Effector memory CD8-positive, alpha-beta T cell (primary cell): ENCODE measurements around the gene SDK1.

Source experiments
- ATAC-seq: fragments of 150-1000 bp; cut with Tn5 transposase; replicated peaks from 2 replicates; pipeline ENCODE4 v1.10.0; 2021; ENCODE audit warnings: mild to moderate bottlenecking, moderate library complexity
- DNase-seq, 3 experiments: peaks; one replicate each; pipeline ENCODE4 v3.0.0; 2021
- H3K27ac Mint-ChIP-seq, 2 donors: one replicate each; pipeline ENCODE4 v1.8.0; 2022; ENCODE audit warnings: mild to moderate bottlenecking in 2 of 2, mixed read lengths in 2 of 2, moderate library complexity in 2 of 2
- H3K27me3 Mint-ChIP-seq, 2 donors: one replicate each; pipeline ENCODE4 v1.8.0; 2022; ENCODE audit warnings: mixed read lengths in 2 of 2
- H3K36me3 Mint-ChIP-seq: one replicate; pipeline ENCODE4 v1.8.0; 2022; ENCODE audit warnings: mild to moderate bottlenecking, moderate library complexity, mixed read lengths; ENCODE audit not compliant: insufficient read depth
- H3K4me1 Mint-ChIP-seq, 2 donors: one replicate each; pipeline ENCODE4 v1.8.0; 2022; ENCODE audit warnings: low read depth in 2 of 2, mixed read lengths in 2 of 2
- H3K4me3 Mint-ChIP-seq, 2 donors: one replicate each; pipeline ENCODE4 v1.8.0; 2022; ENCODE audit warnings: mild to moderate bottlenecking in 2 of 2, mixed read lengths in 2 of 2, moderate library complexity in 2 of 2
- H3K9me3 Mint-ChIP-seq, 2 donors: one replicate each; pipeline ENCODE4 v1.8.0; 2022; ENCODE audit warnings: mixed read lengths in 2 of 2

SDK1 gene

GRCh38 chr7:4174016-4174415 is 873.0 kb downstream of the SDK1 start:
- Mint-ChIP-seq H3K27me3 (peaks cover 0 to 13% of the 10 kb centered on the region in 2 donors), H3K4me1 (no peaks in the 10 kb centered on the region), H3K9me3 (no peaks in the 10 kb centered on the region), H3K4me3 (no peak overlapping the region), H3K27ac (no peak overlapping the region), H3K36me3 (no peaks in the 10 kb centered on the region)
- no peak for DNase-seq
- ATAC-seq = no peak

GRCh38 chr7:4174451-4174850 is 873.4 kb downstream of the SDK1 start:
- Mint-ChIP-seq H3K27ac (no peak overlapping the region), H3K36me3 (no peaks in the 10 kb centered on the region), H3K27me3 (peaks cover 0 to 9% of the 10 kb centered on the region in 2 donors), H3K9me3 (no peaks in the 10 kb centered on the region), H3K4me1 (no peaks in the 10 kb centered on the region), H3K4me3 (no peak overlapping the region)
- ATAC-seq (no peak), DNase-seq (no peak)

- Mint-ChIP-seq H3K36me3 (no peaks in the 10 kb centered on the region), H3K27me3 (peaks cover 0 to 6% of the 10 kb centered on the region in 2 donors), H3K27ac (no peak overlapping the region), H3K4me1 (no peaks in the 10 kb centered on the region), H3K9me3 (no peaks in the 10 kb centered on the region), H3K4me3 (no peak overlapping the region)
- no peak for ATAC-seq
- no peak for DNase-seq
Measured at GRCh38 chr7:4174884-4175283, 873.8 kb downstream of the SDK1 start.

GRCh38 chr7:4175346-4175973 is 874.4 kb downstream of the SDK1 start:
- Mint-ChIP-seq H3K27me3 (peaks cover 0 to 6% of the 10 kb centered on the region in 2 donors), H3K9me3 (no peaks in the 10 kb centered on the region), H3K27ac (no peak overlapping the region), H3K4me3 (no peak overlapping the region), H3K4me1 (no peaks in the 10 kb centered on the region), H3K36me3 (no peaks in the 10 kb centered on the region)
- DNase-seq (no peak), ATAC-seq (no peak)

GRCh38 chr7:4177001-4177400 is 875.9 kb downstream of the SDK1 start:
- Mint-ChIP-seq H3K36me3 (no peaks in the 10 kb centered on the region), H3K4me1 (no peaks in the 10 kb centered on the region), H3K4me3 (no peak overlapping the region), H3K27me3 (peaks cover 0 to 6% of the 10 kb centered on the region in 2 donors), H3K27ac (no peak overlapping the region), H3K9me3 (no peaks in the 10 kb centered on the region)
- no peak for DNase-seq
- no peak for ATAC-seq

GRCh38 chr7:4178416-4178815 is 877.4 kb downstream of the SDK1 start:
- DNase-seq (no peak), ATAC-seq (no peak)
- no peaks in the 10 kb centered on the region for H3K4me1 Mint-ChIP-seq
- no peaks in the 10 kb centered on the region for H3K9me3 Mint-ChIP-seq
- H3K4me3 Mint-ChIP-seq = no peak overlapping the region
- H3K27me3 Mint-ChIP-seq = peaks cover 0 to under 1% of the 10 kb centered on the region in 2 donors
- no peaks in the 10 kb centered on the region for H3K36me3 Mint-ChIP-seq
- no peak overlapping the region for H3K27ac Mint-ChIP-seq

GRCh38 chr7:4178916-4179687 is 878.0 kb downstream of the SDK1 start:
- Mint-ChIP-seq H3K27me3 (no peaks in the 10 kb centered on the region), H3K36me3 (no peaks in the 10 kb centered on the region), H3K27ac (no peak overlapping the region), H3K4me3 (no peak overlapping the region), H3K9me3 (no peaks in the 10 kb centered on the region), H3K4me1 (no peaks in the 10 kb centered on the region)
- no peak for DNase-seq
- no peak for ATAC-seq

GRCh38 chr7:4179688-4180380 is 878.8 kb downstream of the SDK1 start:
- no peaks in the 10 kb centered on the region for H3K36me3 Mint-ChIP-seq
- H3K27me3 Mint-ChIP-seq = no peaks in the 10 kb centered on the region
- no peak overlapping the region for H3K4me3 Mint-ChIP-seq
- no peaks in the 10 kb centered on the region for H3K9me3 Mint-ChIP-seq
- H3K27ac Mint-ChIP-seq = no peak overlapping the region
- ATAC-seq = no peak
- no peaks in the 10 kb centered on the region for H3K4me1 Mint-ChIP-seq
- DNase-seq = no peak

GRCh38 chr7:4181446-4181845 is 880.4 kb downstream of the SDK1 start:
- Mint-ChIP-seq H3K27ac (no peak overlapping the region), H3K9me3 (no peaks in the 10 kb centered on the region), H3K36me3 (no peaks in the 10 kb centered on the region), H3K27me3 (no peaks in the 10 kb centered on the region), H3K4me3 (no peak overlapping the region), H3K4me1 (no peaks in the 10 kb centered on the region)
- no peak for ATAC-seq
- DNase-seq = no peak

GRCh38 chr7:4182605-4183300 is 881.7 kb downstream of the SDK1 start:
- Mint-ChIP-seq H3K27ac (no peak overlapping the region), H3K4me1 (no peaks in the 10 kb centered on the region), H3K27me3 (no peaks in the 10 kb centered on the region), H3K4me3 (no peak overlapping the region), H3K9me3 (no peaks in the 10 kb centered on the region), H3K36me3 (no peaks in the 10 kb centered on the region)
- ATAC-seq = no peak
- DNase-seq = no peak

- H3K9me3 Mint-ChIP-seq = peaks cover 0 to 2% of the 10 kb centered on the region in 2 donors
- no peak overlapping the region for H3K4me3 Mint-ChIP-seq
- no peaks in the 10 kb centered on the region for H3K27me3 Mint-ChIP-seq
- DNase-seq (no peak), ATAC-seq (no peak)
- no peak overlapping the region for H3K27ac Mint-ChIP-seq
- no peaks in the 10 kb centered on the region for H3K36me3 Mint-ChIP-seq
- H3K4me1 Mint-ChIP-seq = no peaks in the 10 kb centered on the region
Measured at GRCh38 chr7:4184653-4185052, 883.6 kb downstream of the SDK1 start.

- DNase-seq (no peak), ATAC-seq (no peak)
- no peak overlapping the region for H3K4me3 Mint-ChIP-seq
- no peaks in the 10 kb centered on the region for H3K27me3 Mint-ChIP-seq
- H3K36me3 Mint-ChIP-seq = no peaks in the 10 kb centered on the region
- H3K27ac Mint-ChIP-seq = no peak overlapping the region
- peaks cover 0 to 2% of the 10 kb centered on the region in 2 donors for H3K9me3 Mint-ChIP-seq
- H3K4me1 Mint-ChIP-seq = no peaks in the 10 kb centered on the region
Measured at GRCh38 chr7:4185136-4185535, 884.1 kb downstream of the SDK1 start.

GRCh38 chr7:4185721-4186512 is 884.9 kb downstream of the SDK1 start:
- ATAC-seq = no peak
- H3K9me3 Mint-ChIP-seq = peaks cover 0 to 2% of the 10 kb centered on the region in 2 donors
- H3K27me3 Mint-ChIP-seq = no peaks in the 10 kb centered on the region
- no peaks in the 10 kb centered on the region for H3K36me3 Mint-ChIP-seq
- no peak overlapping the region for H3K4me3 Mint-ChIP-seq
- no peaks in the 10 kb centered on the region for H3K4me1 Mint-ChIP-seq
- DNase-seq = no peak
- H3K27ac Mint-ChIP-seq = no peak overlapping the region
